ENCODE data around the gene IFT43. TPM values are rescaled to one million over a fixed set of nuclear protein-coding genes. Genes with fewer than 3 reads are reported as not detected.

Gene IFT43
- total RNA-seq, 1 donor from 2014 or later = 52.1 TPM

GRCh38 chr14:75972801-75973421 lies 12.7 kb upstream of the IFT43 start:
- Mint-ChIP-seq H3K36me3 (ENCODE audit: insufficient read depth) (no peaks in the 10 kb centered on the region), H3K27me3 (no peaks in the 10 kb centered on the region), H3K27ac (peak overlapping the region; percentile 79), H3K4me3 (ENCODE audit: low read depth) (no peak overlapping the region), H3K9me3 (ENCODE audit: low read depth) (no peaks in the 10 kb centered on the region), H3K4me1 (ENCODE audit: low read depth) (peaks cover 33% of the 10 kb centered on the region)
- no peak for TF ChIP-seq CTCF (IDR thresholded peaks at IDR 0.05; ENCODE audit: unreplicated experiment)
- DNase-seq (ENCODE audit: low spot score, unreplicated experiment) = no peak

GRCh38 chr14:75976826-75977581 lies 8.6 kb upstream of the IFT43 start:
- no peaks in the 10 kb centered on the region for H3K9me3 Mint-ChIP-seq (ENCODE audit: low read depth)
- no peaks in the 10 kb centered on the region for H3K36me3 Mint-ChIP-seq (ENCODE audit: insufficient read depth)
- no peak overlapping the region for H3K4me3 Mint-ChIP-seq (ENCODE audit: low read depth)
- no peak for TF ChIP-seq CTCF (IDR thresholded peaks at IDR 0.05; ENCODE audit: unreplicated experiment)
- no peak overlapping the region for H3K27ac Mint-ChIP-seq
- no peaks in the 10 kb centered on the region for H3K27me3 Mint-ChIP-seq
- peaks cover 56% of the 10 kb centered on the region for H3K4me1 Mint-ChIP-seq (ENCODE audit: low read depth)
- no peak for DNase-seq (ENCODE audit: low spot score, unreplicated experiment)

- no peak for DNase-seq (ENCODE audit: low spot score, unreplicated experiment)
- TF ChIP-seq CTCF (IDR thresholded peaks at IDR 0.05; ENCODE audit: unreplicated experiment) = no peak
- no peaks in the 10 kb centered on the region for H3K9me3 Mint-ChIP-seq (ENCODE audit: low read depth)
- no peaks in the 10 kb centered on the region for H3K27me3 Mint-ChIP-seq
- no peak overlapping the region for H3K27ac Mint-ChIP-seq
- no peak overlapping the region for H3K4me3 Mint-ChIP-seq (ENCODE audit: low read depth)
- H3K36me3 Mint-ChIP-seq (ENCODE audit: insufficient read depth) = no peaks in the 10 kb centered on the region
- H3K4me1 Mint-ChIP-seq (ENCODE audit: low read depth) = peaks cover 51% of the 10 kb centered on the region
These were observed 8.0 kb upstream of the IFT43 start for GRCh38 chr14:75977582-75977943.

GRCh38 chr14:75978249-75978731 lies 7.3 kb upstream of the IFT43 start:
- Mint-ChIP-seq H3K9me3 (ENCODE audit: low read depth) (no peaks in the 10 kb centered on the region), H3K27me3 (peaks cover 4% of the 10 kb centered on the region), H3K27ac (peak overlapping the region; percentile 76), H3K4me3 (ENCODE audit: low read depth) (no peak overlapping the region), H3K36me3 (ENCODE audit: insufficient read depth) (no peaks in the 10 kb centered on the region), H3K4me1 (ENCODE audit: low read depth) (peaks cover 44% of the 10 kb centered on the region)
- no peak for TF ChIP-seq CTCF (IDR thresholded peaks at IDR 0.05; ENCODE audit: unreplicated experiment)
- DNase-seq (ENCODE audit: low spot score, unreplicated experiment) = no peak

- H3K27me3 Mint-ChIP-seq = peaks cover 9% of the 10 kb centered on the region
- peak; percentile 65 for TF ChIP-seq CTCF (IDR thresholded peaks at IDR 0.05; ENCODE audit: unreplicated experiment)
- H3K4me3 Mint-ChIP-seq (ENCODE audit: low read depth) = peak overlapping the region; percentile 52
- H3K9me3 Mint-ChIP-seq (ENCODE audit: low read depth) = no peaks in the 10 kb centered on the region
- peaks cover 38% of the 10 kb centered on the region for H3K4me1 Mint-ChIP-seq (ENCODE audit: low read depth)
- H3K27ac Mint-ChIP-seq = no peak overlapping the region
- H3K36me3 Mint-ChIP-seq (ENCODE audit: insufficient read depth) = no peaks in the 10 kb centered on the region
- DNase-seq (ENCODE audit: low spot score, unreplicated experiment) = no peak
These were observed 6.4 kb upstream of the IFT43 start for GRCh38 chr14:75979071-75979571.
